DND-41 (cell line): ENCODE results near the gene SLC5A6.

Experiments
- EZH2 ChIP-seq: IDR thresholded peaks from 3 replicates; pipeline ENCODE4 v1.6.1; 2012; ENCODE audit warnings: borderline replicate concordance, low read depth, mild to moderate bottlenecking, moderate library complexity, low read length, inconsistent platforms; ENCODE audit not compliant: severe bottlenecking
- TF ChIP-seq, protein P1 (sequence below): IDR thresholded peaks from 2 replicates; pipeline ENCODE4 v1.5.1; 2012; ENCODE audit warnings: borderline replicate concordance, low read length, moderate library complexity, mild to moderate bottlenecking; ENCODE audit not compliant: poor library complexity, severe bottlenecking; ENCODE audit errors: extremely low read depth

DNA sequence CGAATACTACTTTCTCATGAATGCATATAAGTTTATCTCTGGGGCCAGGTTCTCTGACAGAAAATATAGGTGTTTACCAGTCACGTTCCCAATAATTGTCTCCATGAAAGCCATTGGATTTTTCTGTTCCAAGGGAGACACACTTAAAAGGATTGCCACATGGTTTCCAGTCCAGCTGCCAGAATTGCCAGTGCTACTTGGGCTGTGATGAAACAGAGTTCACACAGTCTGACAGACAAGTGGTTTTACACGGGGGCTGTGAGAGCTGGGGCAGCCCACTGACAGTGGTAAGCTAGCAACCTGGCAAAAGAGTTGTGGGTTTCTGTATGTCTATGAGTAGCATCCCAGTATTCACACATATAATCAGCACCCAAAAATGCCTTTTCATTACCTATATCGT is 28.0 kb downstream of the SLC5A6 start:
- no peak for TF ChIP-seq EZH2
- TF ChIP-seq, protein P1, sequence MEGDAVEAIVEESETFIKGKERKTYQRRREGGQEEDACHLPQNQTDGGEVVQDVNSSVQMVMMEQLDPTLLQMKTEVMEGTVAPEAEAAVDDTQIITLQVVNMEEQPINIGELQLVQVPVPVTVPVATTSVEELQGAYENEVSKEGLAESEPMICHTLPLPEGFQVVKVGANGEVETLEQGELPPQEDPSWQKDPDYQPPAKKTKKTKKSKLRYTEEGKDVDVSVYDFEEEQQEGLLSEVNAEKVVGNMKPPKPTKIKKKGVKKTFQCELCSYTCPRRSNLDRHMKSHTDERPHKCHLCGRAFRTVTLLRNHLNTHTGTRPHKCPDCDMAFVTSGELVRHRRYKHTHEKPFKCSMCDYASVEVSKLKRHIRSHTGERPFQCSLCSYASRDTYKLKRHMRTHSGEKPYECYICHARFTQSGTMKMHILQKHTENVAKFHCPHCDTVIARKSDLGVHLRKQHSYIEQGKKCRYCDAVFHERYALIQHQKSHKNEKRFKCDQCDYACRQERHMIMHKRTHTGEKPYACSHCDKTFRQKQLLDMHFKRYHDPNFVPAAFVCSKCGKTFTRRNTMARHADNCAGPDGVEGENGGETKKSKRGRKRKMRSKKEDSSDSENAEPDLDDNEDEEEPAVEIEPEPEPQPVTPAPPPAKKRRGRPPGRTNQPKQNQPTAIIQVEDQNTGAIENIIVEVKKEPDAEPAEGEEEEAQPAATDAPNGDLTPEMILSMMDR, result no peak
